Osteocyte (in vitro differentiated cells): Measurements from ENCODE around the gene PCDHA11. TPM values are rescaled to one million over a fixed set of nuclear protein-coding genes. Genes with fewer than 3 reads are reported as not detected.
"Not testable (repeated sequence)": the region's sequence is repeated elsewhere in the genome, so short reads cannot be mapped to it uniquely, and the experiment has no call there.

Experiments used
- DNase-seq: peaks from one replicate; pipeline ENCODE4 v3.0.0; 2021; ENCODE audit warnings: mixed read lengths; ENCODE audit not compliant: unreplicated experiment; ENCODE audit errors: extremely low spot score
- H3K27ac Mint-ChIP-seq: one replicate; pipeline ENCODE4 v1.8.0; 2021; ENCODE audit warnings: mild to moderate bottlenecking, mixed read lengths; ENCODE audit not compliant: unreplicated experiment
- H3K27me3 Mint-ChIP-seq: one replicate; pipeline ENCODE4 v1.8.0; 2021; ENCODE audit warnings: mixed read lengths; ENCODE audit not compliant: unreplicated experiment
- H3K36me3 Mint-ChIP-seq: one replicate; pipeline ENCODE4 v1.8.0; 2021; ENCODE audit warnings: mixed read lengths; ENCODE audit not compliant: unreplicated experiment
- H3K4me1 Mint-ChIP-seq: one replicate; pipeline ENCODE4 v1.8.0; 2021; ENCODE audit warnings: mixed read lengths; ENCODE audit not compliant: unreplicated experiment
- H3K4me3 Mint-ChIP-seq: one replicate; pipeline ENCODE4 v1.8.0; 2021; ENCODE audit warnings: mild to moderate bottlenecking, moderate library complexity, mixed read lengths; ENCODE audit not compliant: unreplicated experiment
- H3K9me3 Mint-ChIP-seq: one replicate; pipeline ENCODE4 v1.8.0; 2021; ENCODE audit warnings: mixed read lengths; ENCODE audit not compliant: unreplicated experiment
- CTCF ChIP-seq: fragments of 200-600 bp; sonication (generic); IDR thresholded peaks from 2 replicates; pipeline ENCODE4 v1.5.0; 2021; ENCODE audit warnings: antibody characterized with exemption, mild to moderate bottlenecking, moderate library complexity
- total RNA-seq: library from RNA; stranded (reverse); gene quantifications from 2 replicates; pipeline ENCODE4 v1.2.1, GENCODE V29; 2021

Gene PCDHA11
- total RNA-seq, 1 donor from 2014 or later = 7.2 TPM

GRCh38 chr5:140869555-140869886 lies 764 bp downstream of the PCDHA11 start:
- Mint-ChIP-seq H3K36me3 (peaks cover 6% of the 10 kb centered on the region), H3K4me3 (peak overlapping the region; percentile 80), H3K27me3 (no peaks in the 10 kb centered on the region), H3K9me3 (peaks cover 4% of the 10 kb centered on the region), H3K4me1 (peaks cover 6% of the 10 kb centered on the region), H3K27ac (no peak overlapping the region)
- no peak for DNase-seq
- TF ChIP-seq CTCF = peak; percentile 64

- Mint-ChIP-seq H3K36me3 (peaks cover 7% of the 10 kb centered on the region), H3K27me3 (no peaks in the 10 kb centered on the region), H3K4me1 (peaks cover 10% of the 10 kb centered on the region), H3K9me3 (peaks cover 4% of the 10 kb centered on the region), H3K4me3 (no peak overlapping the region), H3K27ac (no peak overlapping the region)
- peak; percentile 84 for DNase-seq
- TF ChIP-seq CTCF = no peak
Observed at GRCh38 chr5:140870221-140871201, 1.8 kb downstream of the PCDHA11 start.

GRCh38 chr5:140875085-140876065 lies 6.6 kb downstream of the PCDHA11 start, which contains the start of gene PCDHA12:
TSS of gene PCDHA12 (plus strand) at chr5:140875308. CDS start at chr5:140875473, 165 bp downstream.
- H3K27ac Mint-ChIP-seq = peak within 1 kb of the TSS; percentile 75
- peaks cover 7% of the 10 kb centered on the region for H3K9me3 Mint-ChIP-seq
- H3K36me3 Mint-ChIP-seq = peaks cover 13% of the 10 kb centered on the region
- H3K4me1 Mint-ChIP-seq = peaks cover 10% of the 10 kb centered on the region
- DNase-seq = no peak
- TF ChIP-seq CTCF = peak; percentile 65
- H3K27me3 Mint-ChIP-seq = no peaks in the 10 kb centered on the region
- H3K4me3 Mint-ChIP-seq = peak within 1 kb of the TSS; percentile 86

- not testable (repeated sequence) for DNase-seq
Observed at GRCh38 chr5:140876541-140877261, 7.9 kb downstream of the PCDHA11 start.

GRCh38 chr5:140877262-140877581 lies 8.5 kb downstream of the PCDHA11 start:
- no peak for DNase-seq
- H3K27ac Mint-ChIP-seq = no peak overlapping the region
- H3K27me3 Mint-ChIP-seq = no peaks in the 10 kb centered on the region
- H3K4me3 Mint-ChIP-seq = no peak overlapping the region
- H3K36me3 Mint-ChIP-seq = peaks cover 28% of the 10 kb centered on the region
- H3K9me3 Mint-ChIP-seq = peaks cover 19% of the 10 kb centered on the region
- H3K4me1 Mint-ChIP-seq = peaks cover 10% of the 10 kb centered on the region
- no peak for TF ChIP-seq CTCF

More at GRCh38 chr5:140876541-140877261, 7.9 kb downstream of the PCDHA11 start:
- H3K4me3 Mint-ChIP-seq, H3K27ac Mint-ChIP-seq, H3K27me3 Mint-ChIP-seq, H3K4me1 Mint-ChIP-seq: not testable (repeated sequence)
- peaks cover 17% of the 10 kb centered on the region for H3K9me3 Mint-ChIP-seq
- peaks cover 22% of the 10 kb centered on the region for H3K36me3 Mint-ChIP-seq
